HG02678 (cell line): ENCODE data around the gene TMC2.
"Not testable (repeated sequence)": the region's sequence is repeated elsewhere in the genome, so short reads cannot be mapped to it uniquely, and the experiment has no call there.

Source experiments
- ATAC-seq: cut with Tn5 transposase; IDR thresholded peaks from one replicate; pipeline ENCODE4 v1.9.1; 2021; ENCODE audit warnings: mild to moderate bottlenecking, moderate library complexity; ENCODE audit not compliant: unreplicated experiment

Gene TMC2

GRCh38 chr20:2657241-2657640, 120.9 kb downstream of the TMC2 start:
- no peak for ATAC-seq

- no peak for ATAC-seq
These were observed 121.3 kb downstream of the TMC2 start for GRCh38 chr20:2657674-2658073.

- ATAC-seq, result no peak
These were observed 122.3 kb downstream of the TMC2 start for GRCh38 chr20:2658414-2659354.

GRCh38 chr20:2659547-2659946, 123.2 kb downstream of the TMC2 start:
- no peak for ATAC-seq

GRCh38 chr20:2663364-2663886, 127.1 kb downstream of the TMC2 start:
- ATAC-seq, result peak; percentile 6

- ATAC-seq, result peak; percentile 91
These were observed 127.7 kb downstream of the TMC2 start, which contains the start of gene IDH3B for GRCh38 chr20:2663887-2664719. IDH3B (minus strand) TSS chr20:2664216; CDS start chr20:2664188, 28 bp downstream.

- no peak for ATAC-seq
These were observed 135.6 kb downstream of the TMC2 start for GRCh38 chr20:2671977-2672376.

- no peak for ATAC-seq
These were observed 136.1 kb downstream of the TMC2 start for GRCh38 chr20:2672446-2672845.

GRCh38 chr20:2673453-2673852, 137.1 kb downstream of the TMC2 start:
- ATAC-seq, result no peak

- ATAC-seq, result no peak
These were observed 143.7 kb downstream of the TMC2 start for GRCh38 chr20:2680046-2680445.

- ATAC-seq, result not testable (repeated sequence)
These were observed 145.7 kb downstream of the TMC2 start for GRCh38 chr20:2682040-2682439.

- not testable (repeated sequence) for ATAC-seq
These were observed 148.4 kb downstream of the TMC2 start for GRCh38 chr20:2684817-2685216.

- no peak for ATAC-seq
These were observed 151.1 kb downstream of the TMC2 start for GRCh38 chr20:2687514-2687913.

GRCh38 chr20:2688041-2688591, 151.7 kb downstream of the TMC2 start:
- ATAC-seq, result no peak

- no peak for ATAC-seq
These were observed 153.8 kb downstream of the TMC2 start for GRCh38 chr20:2690213-2690612.

- no peak for ATAC-seq
These were observed 154.3 kb downstream of the TMC2 start for GRCh38 chr20:2690718-2691117.

- no peak for ATAC-seq
These were observed 154.8 kb downstream of the TMC2 start for GRCh38 chr20:2691127-2691526.
